ENCODE measurements around the gene SFXN4.
A peak's percentile ranks its signal among the peaks of the same experiment; 100 is the strongest.

Gene SFXN4

GRCh38 chr10:119203006-119203405, 37.5 kb upstream of the SFXN4 start:
- peak; percentile 71 for DNase-seq (ENCODE audit: low read depth)
- no peak overlapping the region for H3K4me3 ChIP-seq (ENCODE audit: low read length)
- TF ChIP-seq, protein P1, sequence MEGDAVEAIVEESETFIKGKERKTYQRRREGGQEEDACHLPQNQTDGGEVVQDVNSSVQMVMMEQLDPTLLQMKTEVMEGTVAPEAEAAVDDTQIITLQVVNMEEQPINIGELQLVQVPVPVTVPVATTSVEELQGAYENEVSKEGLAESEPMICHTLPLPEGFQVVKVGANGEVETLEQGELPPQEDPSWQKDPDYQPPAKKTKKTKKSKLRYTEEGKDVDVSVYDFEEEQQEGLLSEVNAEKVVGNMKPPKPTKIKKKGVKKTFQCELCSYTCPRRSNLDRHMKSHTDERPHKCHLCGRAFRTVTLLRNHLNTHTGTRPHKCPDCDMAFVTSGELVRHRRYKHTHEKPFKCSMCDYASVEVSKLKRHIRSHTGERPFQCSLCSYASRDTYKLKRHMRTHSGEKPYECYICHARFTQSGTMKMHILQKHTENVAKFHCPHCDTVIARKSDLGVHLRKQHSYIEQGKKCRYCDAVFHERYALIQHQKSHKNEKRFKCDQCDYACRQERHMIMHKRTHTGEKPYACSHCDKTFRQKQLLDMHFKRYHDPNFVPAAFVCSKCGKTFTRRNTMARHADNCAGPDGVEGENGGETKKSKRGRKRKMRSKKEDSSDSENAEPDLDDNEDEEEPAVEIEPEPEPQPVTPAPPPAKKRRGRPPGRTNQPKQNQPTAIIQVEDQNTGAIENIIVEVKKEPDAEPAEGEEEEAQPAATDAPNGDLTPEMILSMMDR (conservative IDR thresholded peaks at IDR 0.05; ENCODE audit: low read length): no peak

DNA sequence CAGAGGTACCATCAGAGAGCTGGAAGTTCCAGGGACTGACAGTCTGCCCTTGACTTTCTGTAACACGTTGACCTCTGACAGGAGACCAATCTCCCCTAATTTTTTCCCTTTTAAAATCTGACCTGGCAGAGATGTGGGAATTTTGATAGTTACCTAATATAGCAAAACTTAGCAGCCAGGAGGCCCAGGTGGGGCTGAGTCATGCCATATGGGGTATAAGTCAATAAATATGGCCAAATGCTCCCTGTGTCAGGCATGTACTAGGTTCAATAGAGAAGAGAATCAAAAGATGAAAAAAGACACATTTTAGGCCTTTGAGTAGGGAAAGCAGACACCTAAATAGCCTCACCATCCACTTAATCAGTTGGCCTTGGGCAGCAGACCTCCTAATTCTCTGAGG, 35.7 kb upstream of the SFXN4 start:
- no peak overlapping the region for H3K4me3 ChIP-seq (ENCODE audit: low read length)
- TF ChIP-seq, protein P1 (conservative IDR thresholded peaks at IDR 0.05; ENCODE audit: low read length): no peak

DNA sequence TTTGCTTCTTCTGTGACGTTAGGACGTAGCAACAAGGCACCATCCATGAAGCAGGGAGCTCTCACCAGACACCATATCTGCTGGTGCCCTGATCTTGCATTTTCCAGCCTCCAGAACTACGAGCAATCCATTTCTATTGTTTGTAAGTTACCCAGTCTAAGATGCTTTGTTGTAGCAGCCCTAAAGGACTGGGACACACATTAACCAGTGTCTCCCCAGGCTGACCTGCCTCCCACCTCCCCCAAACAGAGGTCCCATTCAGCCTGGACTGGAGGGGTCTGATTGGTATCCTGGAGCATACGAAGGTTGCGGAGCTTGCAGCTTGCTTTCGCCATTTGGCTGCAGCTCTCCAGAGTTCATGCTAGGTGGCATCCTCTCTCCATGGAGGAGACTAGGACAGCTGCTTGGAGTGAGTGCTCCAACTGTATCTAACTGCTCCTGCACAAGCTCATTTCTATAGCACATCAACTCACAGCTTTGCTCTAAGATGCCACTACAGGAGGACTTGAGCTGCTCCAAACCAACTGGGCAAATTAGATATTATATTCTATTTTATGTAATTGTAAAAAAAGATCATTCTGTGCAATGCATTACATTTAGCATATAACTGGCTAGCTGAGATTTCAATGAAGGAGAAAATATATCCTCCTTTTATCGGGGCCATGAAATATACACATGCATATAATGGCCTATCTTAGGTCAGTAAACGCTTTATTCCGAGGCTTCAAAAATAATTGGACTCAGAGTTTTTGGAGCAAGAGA, 33.9 kb upstream of the SFXN4 start:
- TF ChIP-seq, protein P1 (conservative IDR thresholded peaks at IDR 0.05; ENCODE audit: low read length): peak; percentile 89
- peak; percentile 86 for DNase-seq (ENCODE audit: low read depth)
- H3K4me3 ChIP-seq (ENCODE audit: low read length): no peak overlapping the region

More for the DNA sequence above, 35.7 kb upstream of the SFXN4 start:
- no peak for DNase-seq (ENCODE audit: low read depth)

DNA sequence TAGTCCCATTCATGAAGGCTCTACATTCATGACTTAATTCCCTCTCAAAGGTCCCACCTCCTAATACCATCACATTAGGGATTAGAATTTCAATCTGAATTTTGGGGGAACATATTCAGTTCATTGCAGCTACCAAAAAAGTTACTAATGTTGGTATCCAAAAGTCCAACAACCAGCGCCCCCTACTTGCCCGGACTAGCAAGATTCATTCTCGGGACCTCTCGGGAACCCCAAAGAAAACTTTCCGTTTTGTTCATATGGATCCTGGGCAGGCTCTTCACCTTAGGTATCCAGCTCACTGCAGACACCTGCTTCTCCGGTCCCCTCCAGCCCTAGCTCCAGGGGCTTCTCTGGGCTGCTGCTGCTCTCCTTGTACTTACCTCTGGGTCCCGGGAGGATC, 32.9 kb upstream of the SFXN4 start:
- H3K4me3 ChIP-seq (ENCODE audit: low read length): no peak overlapping the region
- TF ChIP-seq, protein P1 (conservative IDR thresholded peaks at IDR 0.05; ENCODE audit: low read length): peak; percentile 52
- no peak for DNase-seq (ENCODE audit: low read depth)

GRCh38 chr10:119197921-119198320, 32.4 kb upstream of the SFXN4 start:
- DNase-seq (ENCODE audit: low read depth): peak; percentile 90
- H3K4me3 ChIP-seq (ENCODE audit: low read length): no peak overlapping the region
- TF ChIP-seq, protein P1 (conservative IDR thresholded peaks at IDR 0.05; ENCODE audit: low read length): no peak

GRCh38 chr10:119191881-119192280, 26.4 kb upstream of the SFXN4 start:
- H3K4me3 ChIP-seq (ENCODE audit: low read length): no peak overlapping the region
- TF ChIP-seq, protein P1 (conservative IDR thresholded peaks at IDR 0.05; ENCODE audit: low read length): no peak
- no peak for DNase-seq (ENCODE audit: low read depth)

Data from AG10803 (cell line).